Measurements from ENCODE around the gene HIC2.
"Not testable (repeated sequence)": the region's sequence is repeated elsewhere in the genome, so short reads cannot be mapped to it uniquely, and the experiment has no call there.

Gene HIC2

DNA sequence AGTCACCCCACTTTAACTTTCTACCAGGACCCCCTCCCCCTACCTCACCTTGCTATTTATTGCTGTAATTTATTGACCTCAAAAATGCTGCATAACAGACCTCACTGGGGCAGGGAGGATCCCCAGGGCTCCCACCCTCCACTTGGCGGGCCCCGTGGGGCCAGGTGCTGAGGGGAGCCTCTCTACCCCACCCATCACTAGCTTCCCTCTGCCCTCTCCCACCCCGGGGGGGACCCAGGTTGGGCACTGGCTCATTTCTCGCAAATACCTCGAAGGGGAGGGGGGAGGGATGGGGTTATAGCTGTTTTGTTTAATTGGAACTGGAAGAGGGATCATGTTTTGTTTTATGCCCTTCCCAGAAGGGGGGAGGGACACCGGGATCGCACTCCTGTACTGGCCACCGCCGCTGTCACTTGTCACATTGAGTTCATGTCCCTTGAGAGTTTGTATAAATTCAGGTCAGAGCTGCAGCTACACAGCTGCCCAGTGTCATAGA lies 33.7 kb downstream of the HIC2 start:
- DNase-seq: no peak

DNA sequence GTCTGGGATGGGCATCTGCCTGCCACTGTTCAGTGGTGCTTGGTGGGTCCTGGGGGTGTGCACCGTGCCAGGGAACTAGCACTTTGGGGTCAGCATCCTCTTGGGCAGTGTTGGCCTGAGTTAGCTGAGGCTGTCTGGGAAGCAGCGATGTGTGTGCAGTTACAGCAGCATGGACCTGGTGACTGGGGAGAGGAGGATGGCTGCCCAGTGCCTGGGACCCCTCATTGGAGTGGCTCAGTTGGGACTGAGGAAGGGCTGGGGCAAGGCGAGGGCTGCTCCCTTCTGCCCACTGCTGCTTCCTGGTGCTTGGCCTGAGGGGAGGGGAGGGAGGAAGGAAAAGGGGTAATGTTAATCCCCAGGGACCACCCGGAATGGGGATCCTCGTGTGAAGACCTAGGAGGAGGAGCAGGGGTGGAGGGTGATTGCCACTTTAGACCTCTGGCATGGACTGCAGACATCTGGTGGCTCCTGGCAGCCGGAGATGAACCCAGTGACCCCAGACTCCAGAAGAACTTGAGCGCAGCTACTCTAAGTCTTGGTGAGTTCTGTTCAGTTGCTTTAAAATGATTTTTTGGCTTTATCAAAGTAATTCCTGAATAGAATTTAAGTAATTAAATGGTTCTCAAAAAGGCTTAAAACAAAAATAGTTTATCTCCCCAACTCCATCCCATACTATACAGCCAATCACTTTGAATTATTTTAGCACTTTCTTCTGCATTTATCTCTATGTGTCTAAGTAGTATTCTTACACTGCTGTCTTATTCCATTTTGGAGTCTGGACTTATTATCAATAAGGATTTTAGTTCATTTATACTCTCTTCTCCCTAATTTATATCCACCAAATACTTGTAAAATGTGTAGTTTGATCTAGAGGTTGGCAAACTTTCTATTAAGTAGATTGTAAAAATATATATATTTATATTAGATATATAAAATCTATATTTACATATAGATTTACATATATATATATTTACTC lies 34.7 kb downstream of the HIC2 start:
- no peak for DNase-seq

DNA sequence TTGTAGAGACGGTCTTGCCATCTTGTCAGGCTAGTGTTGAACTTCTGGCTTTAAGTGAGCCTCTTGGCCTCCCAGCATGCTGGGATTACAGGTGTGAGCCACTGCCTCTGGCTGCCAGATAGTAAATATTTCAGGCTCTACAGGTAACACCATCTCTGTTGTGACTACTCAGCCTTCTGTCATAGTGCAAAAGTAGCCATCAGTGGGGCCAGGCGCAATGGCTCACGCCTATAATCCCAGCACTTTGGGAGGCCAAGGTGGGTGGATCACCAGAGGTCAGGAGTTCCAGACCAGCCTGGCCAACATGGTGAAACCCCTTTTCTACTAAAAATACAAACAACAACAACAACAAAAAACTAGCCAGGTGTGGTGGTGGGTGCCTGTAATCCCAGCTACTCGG lies 35.5 kb downstream of the HIC2 start:
- DNase-seq: not testable (repeated sequence)

DNA sequence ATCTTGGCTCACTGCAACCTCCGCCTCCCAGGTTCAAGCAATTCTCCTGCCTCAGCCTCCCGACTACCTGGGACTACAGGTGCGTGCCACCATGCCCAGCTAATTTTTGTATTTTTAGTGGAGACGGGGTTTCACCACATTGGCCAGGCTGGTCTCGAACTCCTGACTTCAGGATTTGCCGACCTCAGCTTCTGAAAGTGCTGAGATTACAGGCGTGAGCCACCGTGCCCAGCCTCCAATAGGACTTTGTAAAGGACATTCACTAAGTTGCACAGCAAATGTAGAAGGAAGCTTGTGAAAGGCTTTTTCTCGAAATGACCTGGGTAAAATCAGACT lies 37.8 kb downstream of the HIC2 start:
- not testable (repeated sequence) for DNase-seq

DNA sequence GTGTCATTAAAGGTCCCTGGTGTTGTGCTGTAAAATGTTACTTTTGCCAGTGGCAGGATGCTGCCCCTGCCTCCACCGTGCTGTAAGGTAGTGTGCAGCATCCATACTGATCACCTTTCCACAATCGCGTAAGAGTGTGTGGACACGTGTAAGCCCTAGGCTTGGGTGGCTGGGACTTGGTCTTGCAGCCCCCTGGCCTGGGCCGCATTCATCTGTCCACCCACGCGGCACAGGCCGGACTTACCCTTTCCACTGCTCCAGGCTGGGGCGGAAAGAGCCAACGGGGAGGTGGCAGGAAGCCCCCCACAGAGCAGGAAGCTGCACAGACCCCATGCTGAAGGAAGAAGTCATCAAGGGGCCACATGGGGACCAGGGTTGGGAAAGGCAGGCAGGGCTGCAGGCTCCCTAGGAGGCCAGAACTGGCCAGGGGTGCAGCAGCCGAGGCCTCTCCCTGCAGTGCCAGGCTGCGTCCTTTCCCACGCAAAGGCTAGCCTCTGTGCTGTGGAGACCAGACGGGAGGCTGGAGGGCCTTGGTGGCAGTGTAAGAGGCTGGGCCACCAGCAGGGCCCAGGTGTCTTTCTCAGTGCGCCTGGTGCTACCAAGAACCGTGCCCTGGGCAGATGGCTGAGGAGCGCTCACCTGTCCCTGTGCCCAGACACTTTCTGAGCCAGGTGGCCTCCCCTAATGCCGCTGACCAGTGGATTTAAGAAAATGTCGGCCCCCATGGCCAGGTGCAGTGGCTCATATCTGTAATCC lies 38.3 kb downstream of the HIC2 start:
- no peak for DNase-seq

DNA sequence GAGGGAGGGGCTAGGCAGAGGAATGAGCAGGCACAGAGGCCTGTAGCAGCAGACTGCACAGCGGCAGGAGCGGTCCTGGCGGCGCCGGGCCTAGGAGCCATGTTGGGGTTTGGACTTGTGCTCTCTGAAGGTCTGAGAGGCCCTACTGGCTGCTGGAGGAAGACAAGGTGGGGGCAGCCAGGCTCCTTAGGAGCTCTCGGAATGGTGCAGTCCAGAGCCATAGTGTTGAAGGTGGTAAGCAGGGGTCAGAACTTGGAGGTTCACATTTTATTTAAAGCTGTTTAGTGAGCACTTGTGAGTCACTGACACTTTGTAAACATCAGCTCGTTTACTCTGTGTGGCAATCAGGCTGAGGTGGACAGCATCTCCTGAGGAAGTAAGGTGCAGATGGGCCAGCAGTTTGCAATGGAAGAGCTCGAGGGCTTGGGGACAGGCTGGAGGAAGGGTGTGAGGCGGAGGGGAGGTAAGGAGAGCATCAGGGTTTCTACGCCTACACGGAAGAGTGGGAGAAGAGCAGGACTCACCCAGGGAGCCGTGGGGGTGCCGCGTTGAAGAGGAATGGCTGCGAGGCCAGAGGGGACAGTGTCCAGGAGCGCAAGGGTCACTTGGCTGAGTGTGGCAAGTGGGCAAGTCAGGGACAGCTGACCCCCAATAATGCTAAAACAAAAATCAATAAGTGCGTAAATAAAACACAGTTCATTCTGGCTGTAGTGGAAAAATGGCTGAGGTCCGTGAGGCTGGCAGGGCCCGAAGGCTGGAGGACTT lies 40.0 kb downstream of the HIC2 start:
- no peak for DNase-seq

DNA sequence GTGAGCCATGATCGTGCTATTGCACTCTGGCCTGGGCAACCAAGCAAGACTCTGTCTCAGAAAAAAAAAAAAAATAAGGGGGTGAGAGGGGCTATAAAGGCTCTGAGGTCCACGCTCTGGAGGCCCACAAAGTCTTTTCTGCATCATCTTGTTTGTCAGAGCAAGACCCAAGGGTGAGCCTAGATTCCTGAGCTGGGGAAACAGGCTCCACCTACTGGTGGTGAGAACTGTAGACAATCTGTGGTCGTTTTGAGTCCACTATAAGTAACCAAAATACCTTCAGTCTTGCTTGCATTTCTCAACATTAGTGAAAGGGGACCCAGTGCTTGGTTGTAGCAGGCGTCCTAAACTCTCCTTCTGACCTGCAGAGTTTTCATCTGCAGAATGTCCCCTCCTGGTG lies 45.5 kb downstream of the HIC2 start:
- DNase-seq: not testable (repeated sequence)

DNA sequence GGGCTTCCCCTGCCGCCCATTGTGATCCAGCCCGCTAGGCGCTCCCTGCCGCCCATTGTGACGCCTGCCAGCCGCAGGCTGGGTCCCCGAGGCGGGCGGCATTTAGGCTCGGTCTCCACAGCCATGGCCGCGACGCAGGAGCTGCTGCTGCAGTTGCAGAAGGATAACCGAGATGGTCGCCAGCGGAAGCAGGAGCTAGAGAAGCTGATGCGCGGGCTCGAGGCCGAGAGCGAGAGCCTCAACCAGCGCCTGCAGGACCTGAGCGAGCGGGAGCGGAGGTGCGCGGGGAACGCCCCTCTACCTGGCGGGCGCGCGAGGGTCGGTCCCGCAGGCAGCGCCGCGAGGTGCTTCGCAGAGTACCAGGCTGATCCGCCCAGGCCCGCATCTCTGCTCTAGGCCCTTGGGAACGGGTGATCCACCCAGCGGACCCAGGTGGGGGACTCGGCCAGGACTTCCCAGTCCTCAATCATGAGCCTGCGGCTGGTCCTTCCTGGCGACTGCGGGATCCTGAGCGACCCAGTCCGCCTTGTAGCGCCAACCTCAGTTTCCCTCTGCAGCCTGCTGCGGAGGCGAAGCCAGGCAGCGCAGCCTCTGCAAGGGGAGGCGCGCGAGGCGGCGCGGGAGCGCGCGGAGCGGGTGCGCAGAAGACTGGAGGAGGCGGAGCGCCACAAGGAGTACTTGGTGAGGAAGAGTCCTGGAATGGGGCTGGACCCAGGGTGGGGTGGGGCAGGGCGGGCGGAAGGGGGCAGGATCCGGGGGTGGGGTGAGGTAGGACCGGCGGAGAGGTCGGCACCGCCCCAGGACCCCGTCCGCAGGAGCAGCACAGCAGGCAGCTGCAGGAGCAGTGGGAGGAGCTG lies 50.4 kb downstream of the HIC2 start, which contains the start of gene TMEM191C:
TMEM191C (plus strand) TSS at position 51 of the 857 bp plus-strand sequence; CDS start at position 124, 73 bp downstream.
- DNase-seq: not testable (repeated sequence)

DNA sequence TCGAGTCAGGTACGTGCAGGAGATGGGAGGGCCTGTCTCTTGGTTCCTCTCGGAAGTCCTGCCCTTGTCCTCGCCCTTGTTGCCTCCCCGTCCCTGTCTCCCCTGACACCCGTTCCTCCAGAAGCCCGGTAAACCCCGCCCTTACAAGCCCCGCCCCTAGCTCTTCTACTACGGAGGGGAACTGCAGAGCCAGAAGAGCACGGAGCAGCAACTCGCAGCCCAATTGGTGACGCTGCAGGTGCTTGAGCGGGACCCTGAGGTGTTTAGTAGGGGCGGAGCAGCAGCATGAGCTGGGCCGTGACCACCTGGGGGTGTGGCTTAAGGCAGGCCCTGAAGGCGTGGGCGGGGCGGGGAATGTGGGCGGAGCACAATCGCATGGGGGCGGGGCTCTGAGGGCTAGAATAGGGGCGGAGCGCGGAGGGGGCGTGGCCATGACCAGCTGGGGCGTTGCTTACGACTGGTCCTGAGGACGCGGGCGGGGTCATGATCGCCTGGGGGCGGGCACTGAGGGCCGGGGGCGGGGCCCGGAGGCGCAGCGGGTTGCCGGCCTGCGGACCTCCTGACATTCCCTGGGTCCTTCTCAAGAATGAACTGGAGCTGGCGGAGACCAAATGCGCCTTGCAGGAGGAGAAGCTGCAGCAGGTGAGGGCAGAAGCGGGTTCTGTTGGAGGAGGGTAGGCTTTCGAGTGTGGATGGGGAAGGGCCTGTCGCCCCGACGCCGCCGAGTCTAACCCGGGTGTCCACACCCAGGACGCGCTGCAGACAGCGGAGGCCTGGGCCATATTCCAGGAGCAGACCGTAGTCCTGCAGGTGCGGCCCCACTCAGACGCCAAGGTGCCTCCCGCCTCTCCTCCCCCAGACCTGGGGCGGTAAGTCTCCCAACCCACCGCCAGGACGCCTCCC lies 51.3 kb downstream of the HIC2 start:
- DNase-seq: not testable (repeated sequence)

DNA sequence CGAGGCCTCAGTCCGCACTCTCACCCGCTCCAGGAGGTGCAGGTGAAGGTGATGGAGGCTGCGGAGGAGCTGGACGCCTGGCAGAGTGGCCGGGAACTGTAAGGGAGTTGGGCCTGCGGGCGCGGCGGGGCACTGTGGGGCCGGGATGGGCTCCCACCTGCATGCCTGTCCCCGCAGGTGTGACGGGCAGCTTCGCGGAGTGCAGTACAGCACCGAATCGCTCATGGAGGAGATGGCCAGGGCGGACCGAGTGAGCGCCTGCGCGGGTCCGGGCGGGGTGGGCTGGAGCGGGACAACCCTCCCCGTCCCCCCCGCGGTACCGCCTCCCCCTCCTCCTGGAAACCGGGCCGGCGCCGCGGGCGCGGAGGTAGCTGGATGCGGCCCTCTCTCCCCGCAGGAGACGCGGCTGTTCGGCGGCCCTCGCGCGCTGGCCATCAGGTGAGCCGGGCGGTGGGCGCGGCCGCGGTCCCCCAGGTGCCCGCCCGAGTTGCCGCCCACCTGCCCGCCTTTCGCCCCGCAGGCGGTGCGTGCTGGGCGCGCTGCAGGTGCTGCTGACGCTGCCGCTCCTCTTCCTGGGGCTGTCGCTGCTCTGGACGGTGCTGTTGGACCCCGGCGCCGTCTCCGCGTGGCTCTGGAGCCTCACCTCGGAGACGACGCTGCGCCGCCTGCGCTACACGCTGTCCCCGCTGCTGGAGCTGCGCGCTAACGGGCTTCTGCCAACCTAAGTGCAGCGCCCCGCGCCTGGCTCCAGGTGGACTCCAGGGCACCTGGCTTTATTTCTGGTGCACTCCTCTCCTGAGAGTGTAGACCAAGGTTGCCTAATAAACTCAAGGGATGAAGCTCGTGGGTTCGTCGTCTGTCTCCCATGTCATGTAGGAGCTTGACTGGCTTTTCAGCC lies 52.2 kb downstream of the HIC2 start:
- not testable (repeated sequence) for DNase-seq

DNA sequence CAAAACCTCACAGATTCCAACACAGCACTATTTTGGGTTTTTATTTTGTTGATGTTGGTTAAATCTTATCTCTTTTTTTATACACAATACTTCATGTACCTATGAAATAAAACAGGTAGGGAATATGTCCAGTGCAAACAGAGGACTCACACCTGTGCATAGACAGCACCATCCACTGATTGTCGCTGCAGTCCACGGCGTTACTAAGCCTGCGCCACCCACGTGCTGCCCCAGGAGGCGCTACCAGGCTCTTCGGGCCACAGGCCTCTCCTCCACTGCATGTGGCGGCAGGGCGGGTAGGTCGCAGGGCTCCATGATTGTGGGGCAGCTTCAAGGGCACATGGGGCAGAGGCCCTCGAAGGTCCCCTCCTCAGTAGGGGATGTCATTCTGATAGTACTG lies 55.8 kb downstream of the HIC2 start:
- not testable (repeated sequence) for DNase-seq

DNA sequence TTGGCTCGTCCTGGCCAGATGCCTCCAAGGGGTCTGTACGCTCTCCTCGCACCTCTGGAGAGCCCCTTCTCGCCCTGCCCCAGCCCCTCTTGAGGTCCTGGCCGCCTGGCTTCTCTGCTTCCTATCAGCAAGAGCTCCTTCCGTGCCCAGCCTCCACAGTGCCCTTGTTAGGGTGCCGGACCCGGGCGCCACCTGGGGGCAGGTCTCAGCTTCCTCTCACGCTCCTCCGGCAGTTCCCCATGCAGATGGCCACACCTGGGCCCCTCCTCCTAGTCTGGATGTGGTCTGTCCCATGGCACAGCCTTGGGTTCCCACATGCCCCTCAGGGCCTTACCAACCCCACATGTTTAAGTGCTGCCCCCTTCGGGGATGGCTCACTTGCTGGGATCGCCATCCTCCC lies 56.5 kb downstream of the HIC2 start:
- not testable (repeated sequence) for DNase-seq

DNA sequence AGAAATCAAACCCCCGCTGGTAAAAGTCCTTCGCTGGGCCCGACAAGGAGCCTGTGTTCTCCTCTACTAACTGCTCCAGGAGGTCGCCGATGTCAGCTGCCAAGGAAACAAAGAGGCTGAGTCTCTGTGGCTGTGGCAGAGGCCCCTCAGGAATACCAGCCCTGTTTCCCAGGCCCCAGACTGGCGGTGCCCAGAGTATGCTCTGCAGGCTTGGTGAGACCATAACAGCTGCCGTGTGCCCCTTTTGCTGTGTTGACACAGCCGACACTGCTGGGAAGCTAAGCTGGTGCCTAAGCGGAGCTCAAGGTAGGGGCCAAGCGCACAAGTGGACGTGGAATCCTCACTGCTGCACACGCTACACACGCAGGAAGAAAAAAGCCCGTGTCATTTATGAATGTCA lies 66.9 kb downstream of the HIC2 start:
- not testable (repeated sequence) for DNase-seq

DNA sequence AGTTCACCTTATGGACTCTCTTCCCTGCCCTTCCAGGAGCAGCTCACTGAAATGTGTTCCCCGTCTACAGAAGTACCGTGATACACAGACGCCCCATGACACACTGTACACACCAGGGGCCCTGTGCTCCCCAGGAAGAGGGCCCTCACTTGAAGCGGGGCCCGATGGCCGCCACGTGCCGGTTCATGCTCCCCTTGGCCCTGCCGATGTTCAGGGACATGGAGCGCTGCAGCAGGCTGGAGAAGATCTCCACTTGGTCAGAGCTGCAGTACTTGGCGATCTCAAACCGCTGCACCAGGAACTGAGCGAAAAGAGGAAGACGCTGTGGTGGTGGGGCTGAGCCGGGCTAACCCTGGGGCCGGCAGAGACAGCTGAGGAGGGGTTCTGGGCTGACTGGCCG lies 70.6 kb downstream of the HIC2 start:
- DNase-seq: not testable (repeated sequence)

DNA sequence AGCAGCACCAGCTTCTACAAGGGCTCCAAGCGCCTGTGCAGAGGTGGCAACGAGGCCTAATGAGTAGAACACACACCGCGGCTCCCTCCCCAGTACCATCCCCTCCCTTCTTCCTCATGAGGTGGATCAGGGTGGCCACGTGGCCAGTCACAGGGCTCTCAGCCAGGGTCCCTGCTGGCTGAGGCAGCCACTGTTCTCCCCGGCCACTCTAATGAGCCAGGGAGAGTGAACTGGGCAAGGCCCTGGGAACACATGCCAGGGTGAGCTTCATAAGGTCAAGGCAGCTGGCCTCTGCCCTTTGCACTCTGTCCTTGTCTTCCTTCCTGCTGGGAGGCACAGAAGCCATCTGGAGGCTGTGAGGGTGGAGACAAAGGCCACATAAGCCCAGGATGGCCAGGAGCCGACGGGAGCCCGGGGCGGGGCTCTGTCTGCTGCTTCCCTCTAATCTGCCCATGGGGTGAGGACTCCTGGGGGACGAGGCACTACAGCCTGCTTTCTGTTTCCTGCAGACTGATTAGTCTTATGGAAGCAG lies 72.0 kb downstream of the HIC2 start:
- not testable (repeated sequence) for DNase-seq

DNA sequence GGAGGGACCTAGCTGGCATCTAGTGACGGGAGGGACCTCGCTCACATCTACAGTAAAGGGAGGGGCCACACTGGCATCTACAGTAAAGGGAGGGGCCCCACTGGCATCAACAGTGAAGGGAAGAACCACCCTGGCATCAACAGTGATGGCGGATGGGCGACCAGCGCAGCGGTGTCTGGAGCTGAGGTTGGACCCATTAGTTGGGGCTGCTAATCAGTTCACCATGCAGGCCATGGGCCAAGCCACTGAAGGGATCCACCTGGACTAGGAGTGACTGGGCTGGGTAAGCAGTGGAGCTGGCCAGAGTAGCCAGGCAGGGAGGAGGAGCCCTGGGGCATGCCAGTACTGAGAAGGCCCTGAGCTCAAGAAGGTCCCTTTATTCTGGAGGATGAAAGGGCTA lies 73.4 kb downstream of the HIC2 start:
- DNase-seq: not testable (repeated sequence)

DNA sequence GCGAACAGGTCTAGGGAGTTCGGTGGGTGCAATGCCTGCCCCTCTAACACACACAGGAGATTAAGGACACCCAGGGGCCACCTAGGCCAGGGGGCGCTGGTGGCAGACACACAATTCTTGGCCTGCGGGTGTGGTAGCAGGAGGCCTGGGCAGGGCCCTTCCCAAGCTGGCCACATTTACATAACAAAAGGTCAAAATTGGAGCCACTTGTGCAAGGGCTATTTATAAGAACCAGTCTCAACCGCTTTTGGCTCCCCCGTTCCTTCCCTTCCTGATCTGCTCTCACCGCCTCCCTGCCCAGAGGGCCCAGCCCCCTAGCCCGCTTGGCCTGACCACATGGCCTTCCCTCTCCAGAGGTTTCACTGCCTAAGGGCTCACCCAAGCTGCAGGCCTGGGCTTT lies 75.1 kb downstream of the HIC2 start:
- not testable (repeated sequence) for DNase-seq

DNA sequence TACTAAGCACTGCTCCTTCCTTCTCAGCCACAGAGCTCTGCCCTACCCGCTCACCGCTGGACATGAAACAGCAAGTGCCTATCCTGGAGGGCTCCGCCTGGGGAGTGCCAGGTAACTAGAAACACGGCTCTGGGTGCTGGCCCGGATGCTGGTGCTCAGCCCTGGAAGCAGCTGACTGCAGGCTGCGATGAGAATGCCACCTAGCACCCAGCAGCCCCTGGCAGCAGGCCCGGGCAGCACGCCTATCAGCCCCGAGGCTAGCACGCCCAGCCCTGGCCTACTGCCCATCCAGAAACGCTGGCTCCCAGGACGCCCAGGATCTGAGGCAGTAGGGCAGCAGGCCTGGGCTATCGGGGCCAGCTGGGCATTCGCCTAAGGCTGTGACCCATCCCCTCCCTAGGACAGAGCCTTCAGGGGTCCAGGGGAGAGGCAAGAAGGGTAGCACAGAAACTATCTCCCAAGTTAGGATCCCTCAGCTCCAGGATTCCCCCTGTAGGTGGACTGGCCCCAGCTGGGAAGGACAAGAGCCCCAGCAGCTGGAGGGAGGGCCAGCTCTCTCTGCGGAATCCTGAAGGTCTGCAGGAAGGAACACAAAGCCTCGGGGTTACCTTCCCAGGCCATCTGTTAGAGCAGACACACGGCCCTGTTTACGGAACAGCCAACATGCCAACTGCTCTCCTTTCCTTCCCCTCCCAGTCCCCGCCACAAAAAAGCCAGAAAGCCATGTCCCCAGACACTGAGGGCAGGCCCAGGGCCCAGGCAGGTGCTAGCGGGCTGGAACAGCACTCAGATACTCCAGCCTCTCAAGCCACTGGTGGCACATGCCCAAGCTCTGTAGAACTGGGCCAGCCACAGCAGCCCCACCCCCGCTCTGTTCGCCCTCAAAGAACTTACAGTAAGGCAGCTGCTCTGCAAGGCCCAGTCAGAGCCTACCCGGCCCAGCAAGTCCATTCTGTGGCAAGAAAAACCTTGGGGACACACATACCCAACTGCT lies 76.9 kb downstream of the HIC2 start:
- not testable (repeated sequence) for DNase-seq

Data from NCI-H510A treated with DMSO at 0.1 percent for 48 hours (cell line).